ENCODE measurements around the gene ZNF746.
A peak's percentile ranks its signal among the peaks of the same experiment; 100 is the strongest.

- no peak for TF ChIP-seq CTCF (IDR thresholded peaks at IDR 0.05)
- TF ChIP-seq EP300 (IDR thresholded peaks at IDR 0.05; ENCODE audit: low read depth) = peak; percentile 50
- no peak for TF ChIP-seq POLR2A (IDR thresholded peaks at IDR 0.05)
- no peak for TF ChIP-seq POLR2AphosphoS5 (IDR thresholded peaks at IDR 0.05)
These were observed 66.0 kb downstream of the ZNF746 start for GRCh38 chr7:149431486-149432120.

Measured in transverse colon (tissue), 4 donors.